T-cell (primary cell): ENCODE results near the gene CEP41. TPM values are rescaled to one million over a fixed set of nuclear protein-coding genes. Genes with fewer than 3 reads are reported as not detected.

ENCODE experiments used
- ATAC-seq, 4 experiments: fragments of 200-7000 bp in 3 of 4; fragments of 150-1000 bp in 1 of 4; cut with Tn5 transposase; replicated peaks in 1 of 4; 1 replicate in 3 of 4; 2 replicates in 1 of 4; pipeline ENCODE4 v1.10.0; 2021; ENCODE audit warnings: moderate library complexity in 3 of 4, mild to moderate bottlenecking in 2 of 4, moderate number of reproducible peaks in 1 of 4
- CTCF ChIA-PET, 2 donors: fragments of 300-600 bp; sonication (Branson Sonifier 250); formaldehyde crosslinking; loops; one replicate each; lab custom pipeline; 2022; ENCODE audit warnings: antibody characterized with exemption in 2 of 2; lab: Charles Lee
- POLR2A ChIA-PET, 2 donors: fragments of 300-600 bp; sonication (Branson Sonifier 250); formaldehyde crosslinking; loops; one replicate each; lab custom pipeline; 2022; ENCODE audit warnings: antibody characterized with exemption in 2 of 2; lab: Charles Lee
- DNase-seq, 35 experiments: peaks; one replicate each; pipeline versions ENCODE4 v3.0.0 to v3.0.0-alpha.2; 2013 to 2023
- H3K27ac ChIP-seq: one replicate; pipeline ENCODE4 v1.5.1; 2013; ENCODE audit warnings: low read length
- H3K27me3 ChIP-seq, 2 experiments: replicated peaks in 1 of 2; 1 replicate in 1 of 2; 2 replicates in 1 of 2; pipeline versions ENCODE4 v1.6.1 to v1.7.0; 2013; ENCODE audit warnings: low read length in 1 of 2, mixed read lengths in 1 of 2; ENCODE audit not compliant: control insufficient read depth in 2 of 2, insufficient read depth in 2 of 2; ENCODE audit errors: extremely low read depth in 1 of 2
- H3K36me3 ChIP-seq, 2 donors: 1 replicate in 1 of 2; 2 replicates in 1 of 2; pipeline versions ENCODE4 v1.6.1 to v1.7.0; 2013; ENCODE audit warnings: low read length in 1 of 2; ENCODE audit not compliant: control insufficient read depth in 2 of 2, insufficient read depth in 1 of 2; ENCODE audit errors: extremely low read depth in 1 of 2
- H3K4me1 ChIP-seq, 2 experiments: 1 replicate in 1 of 2; 2 replicates in 1 of 2; pipeline versions ENCODE4 v1.6.1 to v1.7.0; 2013; ENCODE audit warnings: low read length in 2 of 2, mixed read lengths in 1 of 2; ENCODE audit not compliant: insufficient read depth in 2 of 2, control insufficient read depth in 1 of 2; ENCODE audit errors: extremely low read depth in 1 of 2
- H3K4me3 ChIP-seq, 2 donors: 1 replicate in 1 of 2; 2 replicates in 1 of 2; pipeline versions ENCODE4 v1.5.1 to v1.7.0; 2013; ENCODE audit warnings: mild to moderate bottlenecking in 2 of 2, low read length in 1 of 2, moderate library complexity in 1 of 2; ENCODE audit not compliant: control insufficient read depth in 1 of 2; ENCODE audit errors: extremely low read depth in 1 of 2
- H3K9me3 ChIP-seq: 2 replicates; pipeline ENCODE4 v1.7.0; 2013
- H3K27ac Mint-ChIP-seq, 2 donors: one replicate each; pipeline ENCODE4 v1.8.0; 2020 to 2021; ENCODE audit warnings: mild to moderate bottlenecking in 2 of 2, mixed read lengths in 2 of 2
- H3K27me3 Mint-ChIP-seq, 2 donors: one replicate each; pipeline ENCODE4 v1.8.0; 2021 to 2022; ENCODE audit warnings: mixed read lengths in 2 of 2
- H3K36me3 Mint-ChIP-seq: one replicate; pipeline ENCODE4 v1.8.0; 2021; ENCODE audit warnings: mixed read lengths
- H3K4me1 Mint-ChIP-seq, 3 donors: one replicate each; pipeline ENCODE4 v1.8.0; 2020 to 2022; ENCODE audit warnings: mixed read lengths in 3 of 3, mild to moderate bottlenecking in 1 of 3
- H3K4me3 Mint-ChIP-seq, 3 donors: one replicate each; pipeline ENCODE4 v1.8.0; 2020 to 2022; ENCODE audit warnings: mild to moderate bottlenecking in 3 of 3, mixed read lengths in 3 of 3, moderate library complexity in 3 of 3
- H3K9me3 Mint-ChIP-seq, 3 donors: one replicate each; pipeline ENCODE4 v1.8.0; 2020 to 2022; ENCODE audit warnings: mixed read lengths in 3 of 3
- WGBS: methylation state at CpG from one replicate; pipeline ENCODE4 v1.1.5; 2013; ENCODE audit warnings: missing lambda C conversion rate; ENCODE audit not compliant: insufficient coverage; 5-methylcytosine and 5-hydroxymethylcytosine counted together
- total RNA-seq, 35 experiments: library from RNA in 6 of 35; stranded (reverse) in 6 of 35; fragments of 120-200 nt in 1 of 35; gene quantifications; one replicate each; pipeline versions ENCODE4 v1.2.1 to v1.2.4 and lab custom pipeline; 2013 to 2026

Gene CEP41
- total RNA-seq, 5 donors from 2014 or later (not counting 1 experiment from before 2014, with no cell fraction given), result 6.3 to 13.6 (median 9.2) TPM

DNA sequence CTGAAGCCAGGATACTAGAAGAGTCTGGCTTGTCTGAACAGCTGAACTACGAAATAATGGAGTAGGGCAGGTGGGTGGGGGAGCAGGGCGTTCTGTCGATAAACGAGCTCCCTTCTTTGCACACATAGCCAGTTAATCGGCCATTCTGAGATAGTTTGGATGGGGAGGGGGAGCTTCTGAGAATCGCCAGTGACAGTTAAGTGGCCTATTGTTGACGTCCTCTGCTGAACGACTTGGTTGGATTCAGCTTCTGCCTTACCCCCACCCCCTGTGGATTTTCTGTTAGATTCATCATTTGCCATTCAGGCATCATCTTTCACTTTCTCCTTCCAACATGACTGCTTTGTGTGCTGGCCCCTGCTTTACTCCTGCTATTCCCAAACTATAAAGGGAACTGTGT is 95.7 kb downstream of the CEP41 start:
- H3K27ac Mint-ChIP-seq, result no peak overlapping the region
- CTCF ChIA-PET, result interaction anchor here in 1 of 2 donors (0.6 kb wide), 1 partner anchor 46 kb away, joined by 4 read pairs; no protein-coding TSS in a partner anchor
- POLR2A ChIA-PET, result no interaction called here
- Histone ChIP-seq H3K4me1 (no peaks in the 10 kb centered on the region), H3K4me3 (no peak overlapping the region), H3K27ac (no peak overlapping the region), H3K9me3 (no peaks in the 10 kb centered on the region), H3K36me3 (no peaks in the 10 kb centered on the region), H3K27me3 (peaks cover 0 to 19% of the 10 kb centered on the region in 2 experiments)
- no peak for DNase-seq
- 71% methylated on average over 1 of the region's 8 CpGs for WGBS
- peaks cover 0 to 5% (median 0%) of the 10 kb centered on the region in 3 donors for H3K9me3 Mint-ChIP-seq
- no peak overlapping the region for H3K4me3 Mint-ChIP-seq
- ATAC-seq, result no peak
- peaks cover 0 to 7% of the 10 kb centered on the region in 2 donors for H3K27me3 Mint-ChIP-seq
- no peaks in the 10 kb centered on the region for H3K36me3 Mint-ChIP-seq
- H3K4me1 Mint-ChIP-seq, result peaks cover 0 to 3% (median 0%) of the 10 kb centered on the region in 3 donors

GRCh38 chr7:130344271-130344866 is 96.4 kb downstream of the CEP41 start, which contains the start of gene CPA5:
CPA5 (plus strand) TSS chr7:130344816; CDS start chr7:130346486, 1,670 bp downstream.
- H3K27me3 Mint-ChIP-seq, result peaks cover 0 to 3% of the 10 kb centered on the region in 2 donors
- no peaks in the 10 kb centered on the region for H3K36me3 Mint-ChIP-seq
- WGBS, result 100% methylated on average over 1 of the region's 5 CpGs
- H3K27ac Mint-ChIP-seq, result no peak within 1 kb of the TSS
- ATAC-seq (no peak), DNase-seq (no peak)
- Histone ChIP-seq H3K4me3 (no peak within 1 kb of the TSS), H3K4me1 (no peaks in the 10 kb centered on the region), H3K27me3 (peaks cover 0 to 15% of the 10 kb centered on the region in 2 experiments), H3K9me3 (no peaks in the 10 kb centered on the region), H3K36me3 (no peaks in the 10 kb centered on the region), H3K27ac (no peak within 1 kb of the TSS)
- no peak within 1 kb of the TSS for H3K4me3 Mint-ChIP-seq
- CTCF ChIA-PET, result no interaction called here
- H3K9me3 Mint-ChIP-seq, result peaks cover 0 to 5% (median 0%) of the 10 kb centered on the region in 3 donors
- no peaks in the 10 kb centered on the region for H3K4me1 Mint-ChIP-seq
- POLR2A ChIA-PET, result interaction anchor here in 1 of 2 donors (0.6 kb wide), 1 partner anchor 30 kb away, joined by 4 read pairs; no protein-coding TSS in a partner anchor

Other genes starting within 250 kb of the CEP41 start
- 10 to 100 TPM; 21.4 to 31.0 (median 25.5) TPM for gene TMEM209, start 235.6 kb downstream of the CEP41 start, total RNA-seq
- gene SSMEM1, start 233.2 kb downstream of the CEP41 start, total RNA-seq, result not detected
- gene CPA2, start 174.2 kb downstream of the CEP41 start, total RNA-seq, result 1 to 10 TPM in 3 of 5 donors, not detected in 2; 1.7 to 3.1 (median 2.2) TPM
- under 1 TPM in 1 of 5 donors, not detected in 4; 0.23 TPM for gene CPA4, start 147.9 kb downstream of the CEP41 start, total RNA-seq
- gene CPA5, start 96.2 kb downstream of the CEP41 start, total RNA-seq, result 1 to 10 TPM in 4 of 5 donors, not detected in 1; 1.2 to 9.4 (median 4.5) TPM
- gene CPA1, start 60.5 kb downstream of the CEP41 start, total RNA-seq, result 10 to 100 TPM in 3 of 5 donors, not detected in 2; 15.8 to 22.5 (median 16.0) TPM
- gene MEST, start 51.1 kb upstream of the CEP41 start, total RNA-seq, result 1 to 10 TPM; 3.1 to 8.2 (median 5.6) TPM
- gene COPG2, start 227.7 kb upstream of the CEP41 start, total RNA-seq, result 10 to 100 TPM in 1 of 5 donors, 1 to 10 TPM in 4; 7.7 to 10.4 (median 8.5) TPM
- not detected for gene TSGA13, start 245.5 kb upstream of the CEP41 start, total RNA-seq